CD4-positive, alpha-beta T cell treated with Interleukin-4 for 1 hour (primary cell): ENCODE data around the gene CDKL4.
A peak's percentile ranks its signal among the peaks of the same experiment; 100 is the strongest.
"Not testable (repeated sequence)": the region's sequence is repeated elsewhere in the genome, so short reads cannot be mapped to it uniquely, and the experiment has no call there.

ENCODE experiments used
- DNase-seq, 2 donors: peaks; one replicate each; pipeline ENCODE4 v3.0.0-alpha.2; 2020 to 2022

CDKL4 gene

GRCh38 chr2:39140948-39141333, 102.8 kb downstream of the CDKL4 start:
- not testable (repeated sequence) for DNase-seq

- DNase-seq, result no peak
Observed at GRCh38 chr2:39140322-39140847, 103.4 kb downstream of the CDKL4 start.

- DNase-seq, result no peak
Observed at GRCh38 chr2:39139511-39140237, 104.1 kb downstream of the CDKL4 start.

GRCh38 chr2:39138837-39139211, 104.9 kb downstream of the CDKL4 start:
- DNase-seq, result no peak

GRCh38 chr2:39138187-39138836, 105.5 kb downstream of the CDKL4 start:
- not testable (repeated sequence) for DNase-seq

GRCh38 chr2:39136799-39137198, 107.0 kb downstream of the CDKL4 start:
- peak in 1 of 2 donors; percentile 42 for DNase-seq

- DNase-seq, result no peak
Observed at GRCh38 chr2:39135690-39136259, 108.0 kb downstream of the CDKL4 start.

GRCh38 chr2:39133215-39133851, 110.4 kb downstream of the CDKL4 start:
- no peak for DNase-seq

- DNase-seq, result peak; percentile 60 to 81
Observed at GRCh38 chr2:39128919-39129391, 114.8 kb downstream of the CDKL4 start.

- DNase-seq, result peak in 1 of 2 donors; percentile 48
Observed at GRCh38 chr2:39127973-39128372, 115.8 kb downstream of the CDKL4 start.
